ENCODE measurements around the gene IL18BP.

The IL18BP gene

GRCh38 chr11:71998649-71999310 lies at the start of gene IL18BP:
IL18BP (plus strand) TSS chr11:71998909; CDS start chr11:71999985, 1,076 bp downstream.
- in situ Hi-C loops (cut with HindIII; ENCODE audit: low sequenced_read_pairs) = no loop called here

DNA sequence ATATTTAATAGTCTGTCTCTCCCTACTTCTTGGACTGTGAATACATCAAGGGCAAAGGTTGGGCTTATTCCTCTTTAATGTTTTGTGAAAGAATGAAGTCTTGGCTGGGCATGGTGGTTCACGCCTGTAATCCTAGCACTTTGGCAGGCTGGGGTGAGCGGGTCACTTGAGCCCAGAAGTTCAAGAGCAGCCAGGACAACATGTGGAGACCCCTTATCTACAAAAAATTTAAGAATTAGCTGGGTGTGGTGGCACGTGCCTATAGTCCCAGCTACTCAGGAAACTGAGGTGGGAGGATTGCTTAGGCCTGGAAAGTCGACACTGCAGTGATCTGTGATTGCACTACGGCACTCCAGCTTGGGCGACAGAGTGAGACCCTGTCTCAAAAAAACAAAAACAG lies 49.7 kb upstream of the IL18BP start:
- in situ Hi-C loops (cut with HindIII; ENCODE audit: low sequenced_read_pairs) = no loop called here

- in situ Hi-C loops (cut with HindIII; ENCODE audit: low sequenced_read_pairs) = no loop called here
These were observed 46.9 kb upstream of the IL18BP start for GRCh38 chr11:71951741-71952310.

- in situ Hi-C loops (cut with HindIII; ENCODE audit: low sequenced_read_pairs) = loop anchor here (5.0 kb wide), 1 partner anchor 51 kb away; no protein-coding TSS in a partner anchor
These were observed 42.7 kb upstream of the IL18BP start for GRCh38 chr11:71955898-71956456.

- in situ Hi-C loops (cut with HindIII; ENCODE audit: low sequenced_read_pairs) = no loop called here
These were observed 36.2 kb upstream of the IL18BP start for GRCh38 chr11:71962428-71963038.

DNA sequence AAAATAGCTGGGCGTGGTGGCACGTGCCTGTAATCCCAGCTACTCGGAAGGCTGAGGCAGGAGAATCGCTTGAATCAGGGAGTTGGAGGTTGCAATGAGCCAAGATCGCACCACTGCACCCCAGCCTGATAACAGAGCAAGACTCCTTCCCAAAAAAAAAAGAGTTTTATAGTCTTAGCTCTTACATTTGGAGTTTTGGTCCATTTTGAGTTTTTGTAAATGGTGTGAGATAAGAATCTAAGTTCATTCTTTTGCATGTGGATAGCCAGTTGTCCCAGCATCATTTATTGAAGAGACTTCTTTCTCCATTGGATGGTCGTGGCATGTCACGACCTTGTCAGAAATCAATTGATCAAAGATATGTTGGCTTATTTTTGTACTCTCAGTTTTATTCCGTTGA lies 35.2 kb upstream of the IL18BP start:
- in situ Hi-C loops (cut with HindIII; ENCODE audit: low sequenced_read_pairs) = no loop called here

DNA sequence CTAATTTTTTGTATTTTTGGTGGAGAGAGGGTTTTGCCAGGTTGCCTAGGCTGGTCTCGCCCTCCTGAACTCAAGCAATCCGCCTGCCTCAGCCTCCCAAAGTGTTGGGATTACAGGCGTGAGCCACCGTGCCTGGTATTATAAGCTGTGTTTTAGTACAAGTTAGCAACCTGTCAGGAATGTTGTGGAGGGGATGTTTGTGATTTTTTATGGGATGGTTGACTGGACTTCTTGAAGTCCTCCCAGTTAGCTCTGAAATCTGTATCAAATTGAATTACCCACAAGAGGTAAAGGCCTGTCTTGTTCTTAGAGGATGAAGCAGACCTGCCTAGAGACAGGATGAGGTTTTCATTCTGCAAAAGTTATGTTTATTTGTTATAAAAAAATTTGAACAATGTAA lies 34.1 kb upstream of the IL18BP start:
- in situ Hi-C loops (cut with HindIII; ENCODE audit: low sequenced_read_pairs) = no loop called here

DNA sequence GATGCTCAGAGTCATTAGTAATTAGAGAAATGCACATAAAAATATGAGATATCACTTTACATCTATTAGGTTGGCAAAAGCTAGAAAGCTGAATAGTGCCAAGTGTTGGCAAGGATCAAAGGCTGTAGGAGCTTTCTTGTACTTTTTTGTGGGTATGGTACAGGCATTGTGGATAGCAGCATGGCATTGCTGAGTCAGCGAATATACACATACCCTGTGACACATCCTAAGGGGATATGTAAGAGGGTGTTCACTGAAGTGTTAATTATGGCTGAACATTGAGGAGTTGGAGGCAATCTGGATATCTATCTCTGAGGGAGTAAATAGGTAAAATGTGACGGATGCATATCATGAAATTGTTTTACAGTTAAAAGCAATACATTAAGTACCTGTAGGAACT lies 27.0 kb upstream of the IL18BP start:
- in situ Hi-C loops (cut with HindIII; ENCODE audit: low sequenced_read_pairs) = no loop called here

DNA sequence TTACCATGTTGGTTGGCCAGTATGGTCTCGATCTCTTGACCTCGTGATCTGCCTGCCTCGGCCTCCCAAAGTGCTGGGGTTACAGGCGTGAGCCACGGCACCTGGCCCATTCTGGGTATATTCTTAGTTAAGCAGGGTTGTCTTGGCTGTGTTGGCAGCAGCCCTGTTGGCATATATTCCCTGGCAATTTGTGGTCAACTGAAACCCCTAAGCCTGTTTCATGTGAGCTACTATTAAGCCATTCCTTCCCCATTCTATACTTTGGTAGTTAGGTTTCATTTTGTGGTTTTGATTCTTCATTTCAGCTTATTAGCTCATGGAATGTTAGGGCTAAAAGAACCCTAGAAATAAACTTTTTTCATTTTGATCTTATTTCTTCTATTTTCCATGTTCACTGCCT lies 22.2 kb upstream of the IL18BP start:
- in situ Hi-C loops (cut with HindIII; ENCODE audit: low sequenced_read_pairs) = no loop called here

- in situ Hi-C loops (cut with HindIII; ENCODE audit: low sequenced_read_pairs) = no loop called here
These were observed 21.6 kb upstream of the IL18BP start for GRCh38 chr11:71977090-71977489.

DNA sequence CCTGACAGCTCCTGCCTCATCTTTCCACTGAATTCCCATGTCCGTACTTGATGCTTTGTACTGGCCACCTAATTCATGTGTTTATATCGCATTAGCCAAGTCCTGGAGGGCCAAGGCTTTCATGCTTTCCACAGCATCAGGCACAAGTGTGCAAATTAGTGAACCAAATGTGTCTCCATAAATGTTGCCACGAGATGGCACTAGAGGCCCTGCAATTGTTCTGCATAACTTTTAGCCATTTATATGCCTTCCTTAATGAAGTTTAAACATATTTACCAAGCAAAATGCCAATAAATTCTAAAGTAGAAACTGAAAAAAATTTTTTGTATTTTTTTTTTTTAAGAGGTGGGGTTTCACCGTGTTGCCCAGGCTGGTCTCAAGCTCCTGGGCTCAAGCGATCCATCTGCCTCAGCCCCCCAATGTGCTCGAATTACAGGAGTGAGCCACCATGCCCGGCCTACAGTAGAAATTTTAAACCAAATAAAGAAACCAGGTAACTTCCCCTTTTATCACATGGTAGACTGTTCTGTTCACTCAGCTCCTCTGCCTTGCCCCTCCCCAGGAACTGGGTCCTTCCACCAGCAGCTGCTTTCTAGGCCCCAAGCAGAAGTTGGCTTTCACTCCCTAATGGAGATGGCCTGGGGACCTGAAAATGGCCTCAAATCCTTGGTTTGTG lies 20.8 kb upstream of the IL18BP start:
- in situ Hi-C loops (cut with HindIII; ENCODE audit: low sequenced_read_pairs) = no loop called here

DNA sequence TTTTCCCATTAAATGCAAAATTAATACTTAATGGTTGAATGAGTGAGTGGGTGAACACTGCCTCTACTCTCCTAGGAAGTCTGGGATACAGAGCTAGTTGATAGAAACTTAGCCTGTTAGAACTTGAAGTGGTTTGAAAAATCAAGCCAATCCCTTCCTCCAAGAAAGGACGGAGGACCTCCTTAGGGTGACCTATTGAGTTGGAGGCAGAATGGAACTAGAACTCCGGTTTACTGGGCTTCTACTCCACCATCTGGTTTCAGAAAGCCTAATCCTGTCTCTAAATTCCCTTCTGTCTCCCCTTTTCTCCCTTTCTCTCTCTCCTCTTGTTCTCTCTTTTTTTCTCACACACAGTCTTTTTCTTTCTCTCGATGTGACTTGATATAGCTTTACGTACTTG lies 19.6 kb upstream of the IL18BP start:
- in situ Hi-C loops (cut with HindIII; ENCODE audit: low sequenced_read_pairs) = no loop called here

DNA sequence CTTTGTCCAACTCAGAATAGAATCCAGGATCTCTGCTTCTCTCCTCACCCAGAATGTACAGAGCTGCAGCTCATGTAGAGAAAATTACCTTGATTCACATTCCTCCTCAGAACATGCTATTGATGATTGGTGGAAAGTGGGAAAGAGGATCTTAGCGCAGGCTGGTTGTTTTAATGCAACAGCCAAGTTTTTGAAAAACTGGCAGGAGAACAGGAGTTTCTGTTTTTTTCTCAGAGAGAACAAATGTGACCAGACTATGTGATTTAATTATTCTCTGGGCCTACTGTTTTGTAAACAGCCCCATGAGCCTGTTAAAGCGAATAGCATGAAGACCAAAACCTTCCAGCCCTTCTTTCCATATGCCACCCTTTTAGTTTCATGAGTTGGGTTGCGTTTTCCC lies 19.1 kb upstream of the IL18BP start:
- in situ Hi-C loops (cut with HindIII; ENCODE audit: low sequenced_read_pairs) = no loop called here

GRCh38 chr11:71986131-71986530 lies 12.6 kb upstream of the IL18BP start:
- in situ Hi-C loops (cut with HindIII; ENCODE audit: low sequenced_read_pairs) = no loop called here

DNA sequence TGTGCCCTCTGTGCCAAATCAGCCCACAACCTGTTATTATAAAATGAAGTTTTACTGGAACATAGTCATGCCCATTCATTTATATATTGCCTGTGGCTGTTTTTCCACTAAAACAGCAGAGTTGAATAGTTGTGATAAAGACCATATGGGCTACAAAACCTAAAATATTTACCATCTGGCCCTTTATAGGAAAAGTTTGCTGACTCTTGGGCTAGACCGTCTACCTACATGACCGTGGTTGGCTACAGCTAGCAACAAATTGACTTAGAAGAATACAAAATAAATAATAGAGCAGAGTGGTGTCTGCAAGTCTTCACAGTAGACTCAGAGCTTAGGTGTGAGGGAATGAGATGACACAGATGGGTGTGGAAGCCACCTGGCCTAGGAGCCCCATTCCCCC lies 11.2 kb upstream of the IL18BP start:
- in situ Hi-C loops (cut with HindIII; ENCODE audit: low sequenced_read_pairs) = no loop called here

DNA sequence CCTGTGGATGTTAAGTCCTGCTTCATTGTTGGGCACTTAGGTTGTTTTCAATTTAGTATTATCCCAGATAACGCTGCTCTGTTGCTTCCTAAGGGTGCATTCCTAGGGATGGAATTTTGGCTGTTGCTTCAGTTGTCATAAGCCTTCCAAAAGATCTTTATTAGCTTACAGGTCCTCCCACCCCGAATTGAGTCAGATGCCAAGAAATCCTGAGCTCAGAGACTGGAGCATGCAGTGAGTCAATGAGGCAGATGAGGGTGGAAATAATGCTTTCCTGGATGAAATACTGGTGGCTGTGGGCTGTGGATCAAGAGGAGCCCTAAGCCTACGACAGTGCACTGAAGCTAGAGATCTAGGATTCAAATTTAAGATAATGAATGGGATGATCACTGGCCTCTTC lies 10.7 kb upstream of the IL18BP start:
- in situ Hi-C loops (cut with HindIII; ENCODE audit: low sequenced_read_pairs) = no loop called here

- in situ Hi-C loops (cut with HindIII; ENCODE audit: low sequenced_read_pairs) = no loop called here
These were observed 8.0 kb upstream of the IL18BP start for GRCh38 chr11:71990701-71991100.

DNA sequence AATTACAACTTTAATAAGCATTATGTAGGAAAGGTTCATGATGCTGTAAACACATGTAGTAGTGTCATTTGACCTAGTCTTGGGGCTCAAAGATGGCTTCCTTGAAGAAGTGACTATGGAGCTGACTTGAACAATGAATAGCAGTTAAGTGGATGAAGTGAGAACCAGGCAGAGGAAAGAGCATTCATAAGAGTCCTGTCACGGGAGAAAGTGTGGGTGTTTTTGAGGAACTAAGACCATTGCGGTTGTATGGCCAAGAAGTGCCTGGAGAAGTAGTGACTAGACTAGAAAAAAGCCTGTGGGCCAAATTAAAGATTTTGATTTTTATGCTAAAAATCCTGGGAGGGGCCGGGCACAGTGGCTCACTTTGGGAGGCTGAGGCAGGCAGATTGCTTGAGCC lies 7.2 kb upstream of the IL18BP start:
- in situ Hi-C loops (cut with HindIII; ENCODE audit: low sequenced_read_pairs) = no loop called here

DNA sequence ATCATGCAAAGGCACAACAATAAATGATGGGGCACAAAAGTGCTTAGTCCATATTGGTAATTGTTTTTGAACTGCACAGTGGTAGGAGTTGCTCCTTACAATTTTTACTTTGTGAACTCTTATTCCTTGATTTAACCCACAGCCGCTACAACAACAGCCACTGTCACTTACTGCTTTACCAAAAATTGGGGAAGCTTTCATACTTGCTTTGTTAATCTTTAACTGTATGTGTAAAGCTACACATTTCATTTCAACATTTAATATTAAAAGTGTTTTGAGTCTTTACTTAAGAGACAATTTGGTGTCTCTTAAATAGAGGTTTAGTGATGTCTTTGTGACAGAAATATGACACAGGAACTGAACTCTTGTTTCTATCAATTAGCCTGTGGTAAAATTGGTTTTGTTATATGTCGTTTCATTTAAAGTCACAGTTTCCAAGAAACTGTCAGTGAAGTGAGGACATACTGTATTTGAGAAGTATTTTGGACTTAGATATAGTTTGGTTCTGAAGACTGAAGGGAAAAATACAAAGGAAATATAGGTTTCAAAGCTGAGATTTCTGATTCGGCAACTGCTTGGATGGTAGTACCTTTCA lies 6.5 kb upstream of the IL18BP start:
- in situ Hi-C loops (cut with HindIII; ENCODE audit: low sequenced_read_pairs) = no loop called here

DNA sequence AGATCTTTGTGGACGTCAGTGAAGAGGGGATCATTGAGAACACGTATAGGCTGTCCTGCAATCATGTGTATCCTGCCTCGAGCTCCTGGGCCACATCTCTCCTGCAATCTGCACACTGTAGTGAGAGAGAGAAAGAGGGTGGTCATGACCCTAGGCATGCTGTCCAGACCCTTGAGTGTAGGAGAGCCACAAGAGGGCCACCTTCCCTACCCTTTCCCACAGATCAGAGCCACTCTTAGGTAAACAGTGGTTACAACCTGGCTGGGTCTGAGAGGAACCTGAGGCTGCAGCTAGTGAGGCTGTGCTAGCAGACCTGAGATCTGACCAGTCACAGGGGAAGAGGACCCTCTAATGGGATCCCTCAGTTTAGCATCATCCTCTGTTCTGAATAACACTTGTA lies 3.9 kb upstream of the IL18BP start:
- in situ Hi-C loops (cut with HindIII; ENCODE audit: low sequenced_read_pairs) = no loop called here

DNA sequence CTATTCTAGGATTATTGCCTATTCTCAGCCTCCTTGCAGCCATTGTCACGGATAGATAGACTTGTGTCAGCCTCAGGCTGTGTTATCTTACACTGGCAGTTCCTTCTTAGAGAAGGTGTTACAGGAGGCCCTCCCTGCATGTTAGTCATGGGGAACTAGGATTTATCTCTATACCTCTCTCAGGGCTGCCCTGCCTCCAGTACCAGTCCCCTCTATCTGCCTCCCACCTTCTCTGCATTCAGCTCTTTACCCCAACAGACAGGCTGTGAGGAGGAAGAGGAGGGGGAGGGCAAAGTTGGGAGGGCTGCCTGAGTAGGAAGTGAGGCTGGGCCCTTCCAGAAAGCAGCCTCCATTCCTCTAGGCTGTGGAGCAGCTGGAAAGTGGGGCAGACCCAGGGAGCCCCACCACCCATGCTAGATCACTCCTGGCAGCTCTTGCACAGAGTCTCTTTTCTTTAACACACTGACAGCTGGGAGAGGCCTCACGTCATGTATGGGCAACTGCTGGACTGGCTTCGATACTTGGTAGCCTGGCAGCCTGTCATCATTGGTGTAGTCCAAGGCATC lies 2.9 kb upstream of the IL18BP start:
- in situ Hi-C loops (cut with HindIII; ENCODE audit: low sequenced_read_pairs) = no loop called here
